Endothelial cell of hepatic sinusoid (primary cell): ENCODE data around the gene SNX15.

Experiments used
- in situ Hi-C: cut with HindIII; loops from 2 replicates; pipeline ENCODE4 v1.10.0; 2017; ENCODE audit warnings: low sequenced_read_pairs

Gene SNX15

DNA sequence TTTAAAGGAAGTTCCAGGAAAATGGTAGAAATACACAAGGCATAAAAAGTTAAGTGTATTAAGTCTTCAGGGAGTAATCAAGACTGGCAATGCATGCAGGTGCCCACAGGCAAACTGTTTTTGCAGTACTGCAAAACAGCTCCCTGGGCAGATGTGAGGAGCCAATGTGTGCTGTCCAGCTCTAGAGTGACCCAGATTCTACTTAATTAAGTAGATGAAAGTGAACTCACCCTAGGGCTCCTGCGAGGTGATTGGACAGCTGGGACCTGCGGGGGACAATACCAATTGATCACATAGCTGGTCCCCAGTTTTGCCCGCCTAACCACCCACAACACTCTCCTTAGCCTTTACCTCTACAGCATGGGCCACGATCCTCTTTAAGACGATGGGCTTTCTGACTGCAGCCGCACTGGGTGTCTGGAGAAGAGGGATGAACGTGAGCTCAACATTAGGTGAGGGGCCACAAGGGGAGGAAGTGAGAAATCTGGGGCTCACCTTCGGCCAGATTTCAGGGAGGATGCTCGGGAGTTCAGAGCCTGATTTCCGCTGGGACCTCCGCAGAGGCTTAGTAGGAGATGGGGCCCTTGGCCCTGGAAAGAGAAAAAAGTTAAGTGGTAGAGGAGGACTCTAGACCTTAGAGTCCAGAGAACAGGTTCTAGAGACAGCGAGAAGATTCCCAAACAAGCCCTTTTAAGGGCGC, 56.0 kb downstream of the SNX15 start:
- in situ Hi-C loops = no loop called here

DNA sequence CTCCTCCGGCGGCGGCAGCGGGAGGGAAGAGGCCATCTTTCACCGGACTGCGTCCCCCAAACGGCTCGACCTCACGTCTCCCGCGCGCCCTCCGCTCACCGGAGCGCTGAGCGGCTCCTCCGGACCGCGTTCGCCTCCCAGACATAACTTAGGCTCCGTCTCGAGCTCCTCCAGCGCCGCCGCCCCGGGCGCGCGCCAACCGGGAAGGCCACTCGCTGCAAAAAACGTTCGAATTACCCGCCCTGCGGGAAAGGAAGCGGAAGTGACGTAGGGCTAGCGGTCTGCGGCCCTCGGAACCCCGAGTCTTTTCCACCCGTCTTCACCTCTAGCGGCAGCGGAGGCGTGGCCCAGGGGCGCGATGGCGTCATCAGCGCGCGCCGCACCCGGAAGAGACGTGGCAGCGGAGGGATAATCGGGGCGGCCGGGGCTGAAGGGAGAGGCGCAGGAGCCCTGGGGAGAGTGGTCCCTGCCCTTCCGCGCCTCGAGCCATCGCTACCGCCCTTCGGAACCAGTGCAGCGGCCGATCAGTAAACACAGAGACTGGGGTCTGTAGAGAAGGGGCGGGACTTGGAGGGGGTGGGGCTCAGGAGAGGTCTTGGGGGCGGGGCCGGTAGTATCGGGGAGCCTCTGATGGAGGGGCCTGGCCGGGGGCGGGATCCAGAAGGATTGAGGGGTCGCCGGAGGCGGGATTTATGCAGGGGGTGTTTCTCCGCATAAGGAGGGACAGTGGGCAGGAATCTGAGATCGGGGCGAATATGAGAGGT, 56.8 kb downstream of the SNX15 start, which contains the start of the genes CDCA5 and ZFPL1:
TSS of gene CDCA5 (minus strand) at position 207 of the 764 bp plus-strand sequence. CDS start at position 145, 62 bp downstream.
TSS of gene ZFPL1 (plus strand) at position 389 of the 764 bp plus-strand sequence. CDS start 477 bp downstream, outside the sequence.
- in situ Hi-C loops = no loop called here

DNA sequence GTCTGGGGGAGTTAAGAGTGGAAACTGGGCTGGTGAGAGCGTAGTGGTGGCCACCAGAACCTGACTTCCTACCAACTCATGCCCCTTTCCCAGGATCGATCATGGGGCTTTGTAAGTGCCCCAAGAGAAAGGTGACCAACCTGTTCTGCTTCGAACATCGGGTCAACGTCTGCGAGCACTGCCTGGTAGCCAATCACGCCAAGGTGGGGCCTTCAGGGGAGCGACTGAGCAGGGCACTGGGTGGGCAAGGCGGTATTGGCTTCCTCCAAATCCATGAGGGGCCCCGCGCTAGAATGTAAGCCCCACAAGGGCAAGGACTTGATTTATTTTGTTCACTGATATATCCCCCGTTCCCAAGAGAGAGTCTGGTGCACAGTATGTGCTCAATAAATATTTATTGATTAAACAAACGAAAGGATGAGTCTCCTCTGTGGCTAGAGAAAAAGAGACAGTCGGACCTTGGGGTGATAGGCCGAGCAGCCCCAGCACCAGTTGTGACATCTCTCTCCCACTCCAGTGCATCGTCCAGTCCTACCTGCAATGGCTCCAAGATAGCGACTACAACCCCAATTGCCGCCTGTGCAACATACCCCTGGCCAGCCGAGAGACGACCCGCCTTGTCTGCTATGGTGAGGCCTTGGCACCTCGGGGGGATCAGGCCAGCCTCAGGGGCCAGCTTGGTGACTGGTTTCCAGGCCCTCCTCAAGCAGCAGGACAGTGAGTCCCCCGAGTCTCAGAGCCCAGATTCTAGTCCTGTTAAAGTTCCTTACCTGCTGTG, 57.5 kb downstream of the SNX15 start:
- in situ Hi-C loops = no loop called here

DNA sequence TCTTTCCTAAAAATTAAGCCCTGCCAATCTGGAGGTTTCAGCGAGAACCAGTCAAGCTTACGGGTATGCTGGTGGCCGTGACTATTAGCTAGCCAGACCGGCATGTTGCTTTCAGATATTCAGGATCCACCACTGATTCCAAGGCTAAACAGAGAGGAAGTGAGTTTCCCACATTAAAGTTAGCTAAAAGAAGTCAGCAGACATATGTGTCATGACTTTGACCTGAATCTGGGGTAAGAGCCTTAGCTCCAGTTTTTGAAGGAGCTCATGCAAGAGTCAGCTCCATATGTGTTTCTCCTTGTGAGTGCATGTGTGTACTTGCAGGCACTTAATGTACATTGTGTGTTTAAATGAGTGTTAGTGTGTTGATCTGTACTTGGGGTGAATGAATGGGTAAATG, 58.2 kb downstream of the SNX15 start:
- in situ Hi-C loops = no loop called here

DNA sequence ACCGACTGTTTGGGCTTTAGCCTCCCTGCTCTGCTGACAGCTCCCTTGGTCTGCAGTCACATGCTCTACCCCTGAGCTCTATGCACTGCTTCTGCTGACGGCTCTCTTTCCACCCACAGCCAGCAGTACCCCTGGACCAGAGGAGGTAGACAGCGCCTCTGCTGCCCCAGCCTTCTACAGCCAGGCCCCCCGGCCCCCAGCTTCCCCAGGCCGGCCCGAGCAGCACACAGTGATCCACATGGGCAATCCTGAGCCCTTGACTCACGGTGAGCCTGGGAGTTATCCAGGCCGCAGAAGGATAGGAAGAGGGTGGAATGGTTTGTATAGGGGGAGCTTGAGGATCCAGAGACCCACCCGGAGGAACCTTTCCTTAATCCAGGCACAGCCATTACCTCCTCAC, 59.6 kb downstream of the SNX15 start:
- in situ Hi-C loops = no loop called here

DNA sequence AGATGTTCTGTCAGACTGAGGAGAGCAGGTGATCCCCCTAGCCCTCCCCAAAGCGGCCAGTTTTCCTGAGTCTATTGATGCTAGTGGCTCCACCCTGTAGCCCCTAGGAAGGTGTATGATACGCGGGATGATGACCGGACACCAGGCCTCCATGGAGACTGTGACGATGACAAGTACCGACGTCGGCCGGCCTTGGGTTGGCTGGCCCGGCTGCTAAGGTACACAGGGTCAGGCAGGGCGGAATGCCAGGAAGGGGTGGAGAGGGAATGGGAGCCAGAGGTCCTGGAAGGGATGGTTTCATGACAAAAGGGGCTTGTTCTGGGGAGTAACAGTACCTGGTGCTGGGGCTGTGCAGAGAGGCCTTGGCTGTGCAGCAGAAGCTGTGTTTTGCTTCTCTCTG, 60.0 kb downstream of the SNX15 start:
- in situ Hi-C loops = no loop called here

DNA sequence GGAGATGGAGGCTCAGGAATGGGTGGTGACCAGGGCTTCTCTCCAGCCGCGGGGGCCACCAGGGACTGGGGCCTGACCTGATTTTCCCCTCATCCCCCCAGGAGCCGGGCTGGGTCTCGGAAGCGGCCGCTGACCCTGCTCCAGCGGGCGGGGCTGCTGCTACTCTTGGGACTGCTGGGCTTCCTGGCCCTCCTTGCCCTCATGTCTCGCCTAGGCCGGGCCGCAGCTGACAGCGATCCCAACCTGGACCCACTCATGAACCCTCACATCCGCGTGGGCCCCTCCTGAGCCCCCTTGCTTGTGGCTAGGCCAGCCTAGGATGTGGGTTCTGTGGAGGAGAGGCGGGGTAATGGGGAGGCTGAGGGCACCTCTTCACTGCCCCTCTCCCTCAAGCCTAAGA, 60.6 kb downstream of the SNX15 start:
- in situ Hi-C loops = no loop called here

DNA sequence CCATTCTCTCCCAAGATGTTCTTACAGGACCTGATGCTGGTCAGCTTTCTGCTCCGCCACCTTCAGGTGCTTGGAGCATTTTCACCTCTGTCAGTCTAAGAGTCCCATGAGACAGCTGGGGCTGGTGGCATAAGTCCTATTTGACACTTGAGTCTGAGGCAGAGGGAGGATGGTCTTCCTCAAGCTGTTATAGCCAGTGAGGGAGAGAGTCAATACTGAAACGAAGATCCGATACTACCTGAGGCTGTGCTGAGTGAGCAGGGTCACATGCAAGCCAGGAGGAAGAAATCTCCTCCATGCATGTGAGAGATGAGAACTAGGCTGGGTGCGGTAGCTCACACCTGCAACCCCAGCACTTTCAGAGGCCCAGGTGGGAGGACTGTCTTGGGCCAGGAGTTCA, 62.4 kb downstream of the SNX15 start:
- in situ Hi-C loops = no loop called here
